Measurements from ENCODE around the gene FOXJ2. TPM values are rescaled to one million over a fixed set of nuclear protein-coding genes. Genes with fewer than 3 reads are reported as not detected.
"Not testable (repeated sequence)": the region's sequence is repeated elsewhere in the genome, so short reads cannot be mapped to it uniquely, and the experiment has no call there.

Gene FOXJ2
- total RNA-seq, 1 donor from 2014 or later: 6.8 TPM

GRCh38 chr12:8028267-8028666 is 4.2 kb upstream of the FOXJ2 start:
- Histone ChIP-seq H3K27ac (no peak overlapping the region), H3K4me2 (no peak overlapping the region), H2AFZ (replicated peaks) (no peak overlapping the region), H3K4me3 (no peak overlapping the region), H3K79me2 (ENCODE audit: low read depth) (peaks cover 13% of the 10 kb centered on the region), H3K9ac (no peak overlapping the region), H3K4me1 (peaks cover 6% of the 10 kb centered on the region), H3K36me3 (no peaks in the 10 kb centered on the region), H3F3A (ENCODE audit: low read depth) (peaks cover 44% of the 10 kb centered on the region), H3K27me3 (no peaks in the 10 kb centered on the region), H3K9me3 (ENCODE audit: low read depth) (no peaks in the 10 kb centered on the region), H4K20me1 (ENCODE audit: low read depth) (no peaks in the 10 kb centered on the region)
- H3K9me3 Mint-ChIP-seq: no peaks in the 10 kb centered on the region
- H3K27ac Mint-ChIP-seq: no peak overlapping the region
- H3K4me1 Mint-ChIP-seq: peaks cover 20% of the 10 kb centered on the region
- H3K36me3 Mint-ChIP-seq: no peaks in the 10 kb centered on the region
- TF ChIP-seq EZH2 (IDR thresholded peaks at IDR 0.05) (no peak), CTCF (IDR thresholded peaks at IDR 0.05) (no peak), EZH2phosphoT487 (IDR thresholded peaks at IDR 0.05) (no peak)
- no peaks in the 10 kb centered on the region for H3K27me3 Mint-ChIP-seq (ENCODE audit: insufficient read depth, low read depth)
- H3K4me3 Mint-ChIP-seq: peak overlapping the region; percentile 69
- DNase-seq (ENCODE audit: low spot score): no peak

- Mint-ChIP-seq H3K4me3 (no peak overlapping the region), H3K27me3 (ENCODE audit: insufficient read depth, low read depth) (no peaks in the 10 kb centered on the region), H3K36me3 (no peaks in the 10 kb centered on the region), H3K27ac (no peak overlapping the region), H3K9me3 (no peaks in the 10 kb centered on the region), H3K4me1 (peaks cover 36% of the 10 kb centered on the region)
- DNase-seq (ENCODE audit: low spot score): no peak
- no peak overlapping the region for H3K27ac ChIP-seq
- H2AFZ ChIP-seq (replicated peaks): no peak overlapping the region
- H3K9ac ChIP-seq: no peak overlapping the region
- no peaks in the 10 kb centered on the region for H3K9me3 ChIP-seq (ENCODE audit: low read depth)
- H3K36me3 ChIP-seq: no peaks in the 10 kb centered on the region
- peaks cover 47% of the 10 kb centered on the region for H3F3A ChIP-seq (ENCODE audit: low read depth)
- TF ChIP-seq EZH2 (IDR thresholded peaks at IDR 0.05) (no peak), CTCF (IDR thresholded peaks at IDR 0.05) (no peak), EZH2phosphoT487 (IDR thresholded peaks at IDR 0.05) (no peak)
- H3K79me2 ChIP-seq (ENCODE audit: low read depth): peaks cover 13% of the 10 kb centered on the region
- H4K20me1 ChIP-seq (ENCODE audit: low read depth): peaks cover 9% of the 10 kb centered on the region
- H3K27me3 ChIP-seq: no peaks in the 10 kb centered on the region
- H3K4me1 ChIP-seq: peaks cover 18% of the 10 kb centered on the region
- H3K4me3 ChIP-seq: no peak overlapping the region
- H3K4me2 ChIP-seq: no peak overlapping the region
Measured at GRCh38 chr12:8030189-8030588, 2.3 kb upstream of the FOXJ2 start.

GRCh38 chr12:8031017-8031416 is 1.5 kb upstream of the FOXJ2 start:
- Mint-ChIP-seq H3K4me3 (peak overlapping the region; percentile 78), H3K4me1 (peaks cover 35% of the 10 kb centered on the region)
- not testable (repeated sequence) for H3K4me3 ChIP-seq

GRCh38 chr12:8031872-8032241 is 659 bp upstream of the FOXJ2 start:
- no peaks in the 10 kb centered on the region for H3K27me3 Mint-ChIP-seq (ENCODE audit: insufficient read depth, low read depth)
- peaks cover under 1% of the 10 kb centered on the region for H3K36me3 Mint-ChIP-seq
- Histone ChIP-seq H3K4me2 (peak overlapping the region; percentile 83), H2AFZ (replicated peaks) (peak overlapping the region; percentile 88), H3K27me3 (no peaks in the 10 kb centered on the region), H3K9ac (no peak overlapping the region), H3K9me3 (ENCODE audit: low read depth) (no peaks in the 10 kb centered on the region), H3K4me3 (peak overlapping the region; percentile 98), H3K4me1 (peaks cover 12% of the 10 kb centered on the region), H3K79me2 (ENCODE audit: low read depth) (peaks cover 8% of the 10 kb centered on the region), H3K36me3 (no peaks in the 10 kb centered on the region), H3F3A (ENCODE audit: low read depth) (peaks cover 35% of the 10 kb centered on the region), H3K27ac (no peak overlapping the region), H4K20me1 (ENCODE audit: low read depth) (peaks cover 9% of the 10 kb centered on the region)
- H3K9me3 Mint-ChIP-seq: no peaks in the 10 kb centered on the region
- no peak for DNase-seq (ENCODE audit: low spot score)
- H3K4me1 Mint-ChIP-seq: peaks cover 28% of the 10 kb centered on the region
- peak overlapping the region; percentile 90 for H3K4me3 Mint-ChIP-seq
- TF ChIP-seq EZH2phosphoT487 (IDR thresholded peaks at IDR 0.05) (no peak), EZH2 (IDR thresholded peaks at IDR 0.05) (no peak), CTCF (IDR thresholded peaks at IDR 0.05) (no peak)
- H3K27ac Mint-ChIP-seq: no peak overlapping the region

More at GRCh38 chr12:8031017-8031416, 1.5 kb upstream of the FOXJ2 start:
- H2AFZ ChIP-seq (replicated peaks); H3K9me3 Mint-ChIP-seq; H3K36me3 Mint-ChIP-seq; H3K36me3 ChIP-seq; H3K27ac ChIP-seq; H3K9ac ChIP-seq; H3K79me2 ChIP-seq (ENCODE audit: low read depth); H4K20me1 ChIP-seq (ENCODE audit: low read depth); H3K27me3 Mint-ChIP-seq (ENCODE audit: insufficient read depth, low read depth); H3K9me3 ChIP-seq (ENCODE audit: low read depth); H3K27me3 ChIP-seq; DNase-seq (ENCODE audit: low spot score); H3K27ac Mint-ChIP-seq; H3K4me2 ChIP-seq: not testable (repeated sequence)
- H3F3A ChIP-seq (ENCODE audit: low read depth): peaks cover 42% of the 10 kb centered on the region
- H3K4me1 ChIP-seq: peaks cover 15% of the 10 kb centered on the region

Measured in neural progenitor cell (in vitro differentiated cells).